ENCODE measurements around the gene NR1H4.

Gene NR1H4

GRCh38 chr12:100435957-100436356, 37.7 kb upstream of the NR1H4 start:
- Histone ChIP-seq H3K4me3 (ENCODE audit: low read depth, low read length) (no peak overlapping the region), H3K27ac (no peak overlapping the region), H3K36me3 (replicated peaks) (no peaks in the 10 kb centered on the region), H3K27me3 (replicated peaks) (no peaks in the 10 kb centered on the region)
- no peak for TF ChIP-seq CTCF (IDR thresholded peaks at IDR 0.05; ENCODE audit: low read depth, low read length, missing control alignments)
- in situ Hi-C loops (cut with HindIII; ENCODE audit: low pct_ligation_motif_present, low sequenced_read_pairs) = no loop called here
- DNase-seq = no peak

DNA sequence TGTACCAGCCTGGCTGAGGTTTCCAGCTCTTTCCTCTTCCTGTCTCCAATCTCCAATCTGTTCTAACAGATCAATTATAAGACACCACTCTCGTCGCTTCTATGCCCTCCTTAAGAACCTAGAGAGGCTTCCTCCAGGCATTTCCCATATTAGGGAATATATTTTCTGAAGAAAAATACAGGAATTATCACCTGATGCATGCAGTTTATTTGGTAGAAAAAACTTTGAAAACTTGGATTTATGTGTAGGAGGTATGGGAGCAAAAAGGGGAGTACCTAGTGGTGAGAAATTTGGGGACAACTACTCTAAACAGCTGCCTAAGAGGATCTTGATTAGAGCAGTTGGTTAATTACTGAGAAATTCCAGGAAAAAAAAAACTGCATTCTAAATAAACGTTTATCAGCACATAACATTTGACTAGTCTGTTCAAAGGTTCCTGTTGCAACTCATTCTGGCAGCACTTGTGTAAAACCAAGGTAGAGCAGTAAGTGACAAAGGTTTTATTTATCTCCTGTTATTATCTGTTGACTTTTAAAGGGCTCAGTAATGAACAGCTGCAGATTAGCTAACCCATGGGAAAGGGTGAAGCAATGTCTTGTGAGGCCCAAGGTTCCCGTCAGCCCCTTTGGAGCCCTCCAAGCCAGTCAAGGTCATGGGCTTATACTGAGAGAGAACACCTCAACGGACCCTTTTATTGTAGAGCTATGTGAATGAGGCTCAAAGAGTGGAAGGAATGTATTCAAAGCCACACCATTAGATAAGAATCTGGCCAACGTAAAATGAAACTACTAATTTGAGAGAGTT, 36.4 kb upstream of the NR1H4 start:
- DNase-seq = no peak
- in situ Hi-C loops (cut with HindIII; ENCODE audit: low pct_ligation_motif_present, low sequenced_read_pairs) = no loop called here
- Histone ChIP-seq H3K27ac (no peak overlapping the region), H3K27me3 (replicated peaks) (no peaks in the 10 kb centered on the region), H3K36me3 (replicated peaks) (no peaks in the 10 kb centered on the region), H3K4me3 (ENCODE audit: low read depth, low read length) (no peak overlapping the region)
- TF ChIP-seq CTCF (IDR thresholded peaks at IDR 0.05; ENCODE audit: low read depth, low read length, missing control alignments) = no peak

GRCh38 chr12:100439797-100440196, 33.9 kb upstream of the NR1H4 start:
- H3K36me3 ChIP-seq (replicated peaks) = no peaks in the 10 kb centered on the region
- no peak overlapping the region for H3K4me3 ChIP-seq (ENCODE audit: low read depth, low read length)
- DNase-seq = no peak
- H3K27ac ChIP-seq = no peak overlapping the region
- no peaks in the 10 kb centered on the region for H3K27me3 ChIP-seq (replicated peaks)
- no peak for TF ChIP-seq CTCF (IDR thresholded peaks at IDR 0.05; ENCODE audit: low read depth, low read length, missing control alignments)
- in situ Hi-C loops (cut with HindIII; ENCODE audit: low pct_ligation_motif_present, low sequenced_read_pairs) = no loop called here

- no peak for TF ChIP-seq CTCF (IDR thresholded peaks at IDR 0.05; ENCODE audit: low read depth, low read length, missing control alignments)
- Histone ChIP-seq H3K36me3 (replicated peaks) (no peaks in the 10 kb centered on the region), H3K4me3 (ENCODE audit: low read depth, low read length) (no peak overlapping the region), H3K27me3 (replicated peaks) (no peaks in the 10 kb centered on the region), H3K27ac (no peak overlapping the region)
- in situ Hi-C loops (cut with HindIII; ENCODE audit: low pct_ligation_motif_present, low sequenced_read_pairs) = no loop called here
- no peak for DNase-seq
Measured at GRCh38 chr12:100442403-100442802, 31.3 kb upstream of the NR1H4 start.

GRCh38 chr12:100443434-100443833, 30.2 kb upstream of the NR1H4 start:
- in situ Hi-C loops (cut with HindIII; ENCODE audit: low pct_ligation_motif_present, low sequenced_read_pairs) = no loop called here
- no peak for TF ChIP-seq CTCF (IDR thresholded peaks at IDR 0.05; ENCODE audit: low read depth, low read length, missing control alignments)
- no peak for DNase-seq
- Histone ChIP-seq H3K36me3 (replicated peaks) (no peaks in the 10 kb centered on the region), H3K27me3 (replicated peaks) (no peaks in the 10 kb centered on the region), H3K4me3 (ENCODE audit: low read depth, low read length) (no peak overlapping the region), H3K27ac (no peak overlapping the region)

DNA sequence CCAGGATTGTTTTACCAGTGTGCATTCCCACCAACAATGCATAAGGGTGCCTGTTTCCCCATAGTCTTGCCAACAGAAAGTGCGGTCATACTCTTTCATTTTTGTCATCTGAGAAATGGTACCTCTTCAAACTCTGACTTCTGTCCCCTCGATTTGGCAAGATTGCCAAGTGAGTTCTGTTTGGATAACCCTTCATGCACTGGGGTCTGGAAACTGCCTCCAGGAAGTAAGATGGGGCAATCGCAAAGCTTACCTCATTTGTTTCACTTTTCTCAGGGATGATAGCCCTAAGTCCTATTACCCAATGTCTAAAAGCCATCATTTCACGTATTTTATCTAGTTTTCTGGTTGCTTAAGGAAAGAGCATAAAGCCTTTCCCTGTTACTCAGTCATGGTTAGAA, 28.6 kb upstream of the NR1H4 start:
- no peak for DNase-seq
- Histone ChIP-seq H3K36me3 (replicated peaks) (no peaks in the 10 kb centered on the region), H3K4me3 (ENCODE audit: low read depth, low read length) (no peak overlapping the region), H3K27ac (no peak overlapping the region), H3K27me3 (replicated peaks) (no peaks in the 10 kb centered on the region)
- in situ Hi-C loops (cut with HindIII; ENCODE audit: low pct_ligation_motif_present, low sequenced_read_pairs) = no loop called here
- no peak for TF ChIP-seq CTCF (IDR thresholded peaks at IDR 0.05; ENCODE audit: low read depth, low read length, missing control alignments)
